Measurements from ENCODE around the gene KIAA1328. TPM values are rescaled to one million over a fixed set of nuclear protein-coding genes. Genes with fewer than 3 reads are reported as not detected.
A peak's percentile ranks its signal among the peaks of the same experiment; 100 is the strongest.

The KIAA1328 gene
- total RNA-seq, 2 donors from 2014 or later = 4.3 to 6.6 TPM

DNA sequence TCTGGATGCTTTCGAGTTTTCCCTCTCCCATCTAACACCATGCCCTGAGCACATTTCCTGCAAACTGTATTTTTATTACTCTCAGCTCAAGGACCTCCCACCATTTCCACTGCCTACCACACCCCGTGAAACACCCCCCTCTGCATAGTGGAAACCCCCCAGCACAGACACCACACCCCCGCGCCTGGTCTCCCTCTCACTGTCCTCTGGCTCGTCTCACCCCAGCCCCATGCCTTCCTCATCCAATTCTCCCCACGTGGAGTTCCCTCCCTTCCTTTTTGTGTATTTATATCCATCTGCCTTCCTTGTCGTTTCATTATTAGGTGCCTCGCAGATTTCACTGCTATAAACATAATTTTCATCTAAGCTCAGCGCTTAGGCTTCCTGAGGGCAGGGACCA, 429.2 kb downstream of the KIAA1328 start:
- intact Hi-C loops (cut with DNase I, micrococcal nuclease) = no loop called here
- ATAC-seq = no peak

DNA sequence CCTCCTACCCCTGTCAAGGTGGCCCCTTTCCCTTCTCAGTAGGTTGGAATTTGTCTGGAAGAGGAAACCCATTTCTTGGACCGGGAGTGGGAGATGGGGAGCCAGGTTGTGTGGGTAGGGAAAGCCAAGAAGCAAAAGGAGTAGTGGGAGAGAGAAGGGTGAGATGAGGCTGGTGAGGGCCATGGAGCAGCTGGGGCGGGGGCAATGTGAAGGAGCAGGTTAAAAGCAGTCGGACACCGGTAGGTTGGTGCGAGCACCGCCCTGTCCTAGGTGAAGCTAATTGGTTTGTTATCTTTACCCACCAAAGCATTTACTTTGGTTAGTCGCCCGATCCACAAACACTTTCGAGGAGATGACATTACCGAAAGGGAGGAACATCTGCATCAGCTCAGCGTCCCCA, 429.9 kb downstream of the KIAA1328 start:
- ATAC-seq (no peak), DNase-seq (no peak)
- intact Hi-C loops (cut with DNase I, micrococcal nuclease) = no loop called here

More for the DNA sequence above, 429.2 kb downstream of the KIAA1328 start:
- DNase-seq = no peak

DNA sequence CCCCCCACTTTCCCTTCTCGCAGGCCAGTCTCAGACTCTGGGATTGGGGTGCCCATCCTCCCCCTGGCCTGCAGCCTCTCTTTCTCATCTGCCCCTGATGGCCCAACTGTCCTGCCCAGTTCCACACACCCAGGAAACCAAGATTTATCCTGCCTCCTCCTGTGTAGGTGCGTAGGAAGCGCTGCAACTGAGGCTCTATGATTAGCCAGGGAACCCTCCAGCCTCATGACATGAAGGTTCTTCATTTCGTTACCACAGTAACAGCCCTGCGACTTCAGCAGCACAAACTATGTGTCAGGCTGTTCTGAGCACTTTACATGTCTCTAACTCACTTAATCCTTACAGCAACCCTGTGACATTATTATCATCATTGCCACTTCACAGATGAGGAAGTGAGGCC, 430.8 kb downstream of the KIAA1328 start:
- DNase-seq (no peak), ATAC-seq (no peak)
- intact Hi-C loops (cut with DNase I, micrococcal nuclease) = no loop called here

DNA sequence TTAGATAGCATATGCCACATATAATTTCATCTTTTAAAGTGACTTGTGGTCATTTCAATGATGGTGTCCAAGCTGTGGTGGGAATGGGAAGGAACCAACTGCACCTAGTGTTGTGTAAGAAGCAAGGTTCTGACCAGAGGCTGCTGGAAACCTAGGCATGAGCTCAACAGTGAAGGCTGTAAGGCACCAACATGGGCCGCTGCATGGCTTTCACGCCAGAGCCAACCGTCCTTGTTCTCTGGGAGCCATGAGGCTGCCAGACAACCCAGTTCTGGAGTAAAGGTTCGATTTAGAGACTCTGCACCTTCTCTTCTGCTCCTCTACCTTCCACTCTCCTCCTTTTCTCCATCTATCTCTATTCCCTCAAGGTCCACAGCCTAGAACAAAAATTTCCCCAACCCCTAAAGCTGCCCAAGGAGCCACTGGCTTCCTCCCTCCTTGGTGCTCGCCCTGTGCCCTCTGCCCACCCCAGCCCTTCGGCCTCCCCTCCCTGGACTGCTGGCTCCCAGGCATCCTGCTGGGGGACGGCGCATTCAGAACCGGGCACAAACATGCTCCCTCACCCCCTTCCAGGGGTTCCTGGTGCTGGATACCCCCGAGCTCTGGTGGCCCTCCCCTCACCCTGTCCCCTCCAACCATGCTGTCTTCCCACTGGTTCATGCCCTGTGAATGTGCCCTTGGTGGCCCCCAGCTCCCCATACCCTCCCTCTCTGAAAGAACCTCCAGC, 431.6 kb downstream of the KIAA1328 start:
- intact Hi-C loops (cut with DNase I, micrococcal nuclease) = no loop called here
- DNase-seq (no peak), ATAC-seq (no peak)

DNA sequence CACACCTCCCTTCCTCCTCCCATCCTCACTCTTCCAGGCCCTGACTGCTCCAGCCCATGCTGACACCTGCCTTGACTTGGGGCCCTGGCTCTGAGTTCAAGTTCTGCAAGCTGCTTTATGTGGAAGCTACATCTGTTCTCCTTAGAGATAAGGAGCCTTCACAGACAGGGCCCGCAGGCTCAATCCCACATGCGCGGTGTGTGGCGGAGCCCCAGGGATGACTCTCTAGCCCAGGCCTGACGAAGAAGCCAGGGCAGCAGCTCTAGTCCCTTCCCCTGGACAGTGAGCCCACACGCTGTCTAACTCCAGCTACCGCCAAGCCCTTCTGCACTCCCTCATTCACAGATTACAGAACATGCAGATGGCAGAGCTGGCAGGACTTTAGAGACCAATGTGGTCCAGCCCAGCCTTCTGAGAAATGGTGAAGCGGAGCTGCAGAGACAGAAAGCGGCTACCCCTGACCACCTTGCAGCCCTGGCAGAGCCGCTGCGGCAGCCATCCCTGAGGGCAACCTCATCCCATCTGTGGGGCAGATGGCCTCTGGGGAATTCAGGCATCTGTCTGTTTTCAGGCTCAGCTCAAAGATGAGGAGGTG, 432.4 kb downstream of the KIAA1328 start:
- DNase-seq (no peak), ATAC-seq (no peak)
- intact Hi-C loops (cut with DNase I, micrococcal nuclease) = no loop called here

DNA sequence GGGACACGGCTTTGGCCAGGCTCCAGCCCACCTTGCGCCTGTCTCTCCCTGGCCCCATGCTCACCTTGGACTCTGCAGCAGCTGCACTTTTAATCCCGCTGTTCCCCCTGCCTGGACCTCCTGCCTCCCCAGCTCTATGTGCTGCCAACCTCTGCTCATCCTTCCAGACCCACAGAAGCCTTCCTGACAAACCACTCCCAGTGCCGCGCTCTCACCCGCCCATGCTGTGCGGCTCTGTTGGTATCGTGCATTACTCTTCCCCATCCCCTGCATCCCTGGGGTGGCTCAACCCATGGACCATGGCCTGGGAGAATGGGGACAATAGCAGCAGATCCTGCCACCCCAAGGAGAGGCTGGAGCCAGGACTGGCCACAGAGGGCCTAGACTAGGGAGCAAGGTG, 433.1 kb downstream of the KIAA1328 start:
- DNase-seq (no peak), ATAC-seq (no peak)
- intact Hi-C loops (cut with DNase I, micrococcal nuclease) = no loop called here

DNA sequence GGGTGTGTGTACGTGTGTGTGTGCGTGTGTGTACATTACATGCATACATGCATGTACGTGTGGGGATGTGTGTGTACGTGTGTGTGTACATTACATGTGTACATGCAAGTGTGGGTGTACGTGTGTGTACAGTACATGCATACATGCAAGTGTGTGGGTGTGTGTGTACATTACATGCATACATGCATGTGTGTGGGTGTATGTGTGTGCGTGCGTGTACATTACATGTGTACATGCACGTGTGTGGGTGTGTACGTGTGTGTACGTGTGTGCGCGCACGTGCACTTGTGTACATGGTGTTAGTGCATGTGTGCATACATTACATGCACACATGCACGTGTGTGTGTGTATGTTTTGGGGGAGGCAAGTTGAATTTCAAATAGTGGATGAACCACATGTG, 436.0 kb downstream of the KIAA1328 start:
- DNase-seq (no peak), ATAC-seq (no peak)
- intact Hi-C loops (cut with DNase I, micrococcal nuclease) = no loop called here

DNA sequence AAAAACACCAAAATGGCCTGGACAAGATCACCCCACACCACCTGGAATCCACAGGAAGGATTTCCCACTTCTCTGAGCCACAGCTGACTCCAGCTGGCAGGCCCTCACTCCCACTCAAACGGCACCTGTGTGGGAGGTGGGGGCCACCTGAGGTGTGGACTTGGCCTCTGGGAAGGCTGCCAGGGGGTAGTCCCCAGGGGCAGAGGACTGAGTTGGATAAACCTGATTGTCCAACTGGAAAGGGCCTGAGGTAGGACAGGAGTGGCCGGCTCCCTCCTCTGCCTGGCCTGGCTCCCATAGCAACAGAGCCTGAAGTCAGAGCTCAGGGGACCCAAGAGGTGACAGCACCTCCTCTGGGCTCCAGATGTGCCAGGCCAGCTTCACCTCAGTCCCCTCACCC, 436.5 kb downstream of the KIAA1328 start:
- DNase-seq (no peak), ATAC-seq (no peak)
- intact Hi-C loops (cut with DNase I, micrococcal nuclease) = no loop called here

DNA sequence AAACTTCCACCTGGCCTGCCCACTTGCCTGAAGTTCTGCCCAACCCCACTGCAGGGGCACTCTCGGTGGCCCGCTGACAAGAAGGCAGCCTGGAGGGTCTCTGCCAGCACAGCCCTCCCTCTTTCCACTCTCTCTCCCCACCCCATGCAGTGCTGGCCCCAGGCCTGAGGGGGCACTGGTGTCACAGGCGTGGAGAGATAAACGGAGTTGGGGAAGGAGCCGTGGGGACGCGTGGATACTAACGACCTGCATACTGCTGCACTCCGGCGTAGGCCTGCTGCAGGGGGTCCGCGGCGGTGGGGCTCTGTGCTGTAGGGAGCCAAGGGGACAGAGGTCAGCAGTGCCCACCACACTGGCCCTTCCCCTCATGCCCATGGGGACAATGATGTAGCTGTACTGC, 437.4 kb downstream of the KIAA1328 start:
- intact Hi-C loops (cut with DNase I, micrococcal nuclease) = no loop called here
- no peak for ATAC-seq
- no peak for DNase-seq

DNA sequence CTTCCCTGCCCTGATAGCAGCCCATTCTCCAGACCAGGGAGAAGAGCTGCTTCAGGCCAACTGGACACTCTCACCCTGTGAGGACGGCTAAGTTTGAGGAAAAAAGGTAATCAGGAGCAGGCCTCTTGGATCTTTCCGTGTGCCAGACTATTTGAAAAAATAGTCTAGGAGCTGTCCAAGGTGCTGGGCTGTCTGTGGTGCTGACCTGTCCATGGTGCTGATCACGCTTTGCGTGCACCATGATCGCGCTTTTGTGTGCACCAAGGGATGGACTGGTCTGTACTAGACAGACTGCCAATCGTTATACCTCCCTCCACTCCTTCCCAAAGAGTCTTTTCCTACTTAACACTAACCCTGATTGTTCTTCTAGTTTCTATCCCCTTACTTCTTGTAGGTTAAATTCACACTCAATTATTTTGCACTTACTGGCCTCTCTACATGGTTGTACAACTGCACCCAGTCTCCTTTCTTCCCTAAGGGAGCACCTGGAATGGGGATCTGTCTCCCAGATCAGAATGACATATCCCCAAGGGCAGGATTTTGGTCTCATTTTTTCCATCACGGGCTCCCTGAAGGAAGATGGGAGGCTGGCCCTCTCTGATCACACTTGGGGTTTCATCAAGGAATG, 441.2 kb downstream of the KIAA1328 start:
- intact Hi-C loops (cut with DNase I, micrococcal nuclease) = no loop called here
- ATAC-seq = peak; percentile 74
- peak in 1 of 2 donors; percentile 59 for DNase-seq

DNA sequence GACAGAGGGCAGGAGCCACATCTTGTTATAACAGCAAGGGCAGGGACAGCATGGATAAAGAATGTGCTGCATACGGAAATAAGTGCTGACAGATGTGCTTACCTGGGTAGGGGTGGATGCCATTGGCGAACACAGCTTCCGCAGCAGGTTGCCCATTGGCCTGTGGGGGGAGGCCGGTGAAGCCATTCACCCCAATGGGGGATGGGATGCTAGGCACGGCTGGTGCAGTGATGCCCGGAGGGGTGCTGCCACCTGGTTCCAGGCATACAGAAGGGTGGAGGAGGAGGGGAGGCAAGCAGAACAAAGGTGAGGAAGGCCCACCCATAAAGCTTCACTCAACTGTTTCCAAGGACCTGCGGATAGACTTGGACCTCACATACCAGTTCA, 441.7 kb downstream of the KIAA1328 start:
- intact Hi-C loops (cut with DNase I, micrococcal nuclease) = no loop called here
- DNase-seq (no peak), ATAC-seq (no peak)

DNA sequence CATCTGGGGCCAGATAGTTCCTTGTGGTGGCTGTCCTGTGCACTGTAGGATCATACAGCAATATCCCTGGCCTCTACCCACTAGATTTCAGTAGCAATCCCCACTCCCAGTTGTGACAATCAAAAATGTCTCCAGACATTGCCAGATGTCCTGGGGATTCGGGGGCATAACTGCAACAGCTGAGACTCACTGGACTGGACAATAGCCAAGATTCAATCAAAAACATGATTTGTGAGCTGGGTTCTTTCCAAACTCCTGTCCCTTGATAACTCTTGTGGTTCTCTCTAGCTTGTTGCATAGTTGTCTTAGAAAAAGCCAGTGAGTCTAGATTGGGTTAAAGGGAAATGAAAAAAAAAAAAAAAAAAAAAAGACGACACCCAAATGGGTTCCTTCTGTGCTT, 443.3 kb downstream of the KIAA1328 start:
- ATAC-seq = no peak
- intact Hi-C loops (cut with DNase I, micrococcal nuclease) = no loop called here

DNA sequence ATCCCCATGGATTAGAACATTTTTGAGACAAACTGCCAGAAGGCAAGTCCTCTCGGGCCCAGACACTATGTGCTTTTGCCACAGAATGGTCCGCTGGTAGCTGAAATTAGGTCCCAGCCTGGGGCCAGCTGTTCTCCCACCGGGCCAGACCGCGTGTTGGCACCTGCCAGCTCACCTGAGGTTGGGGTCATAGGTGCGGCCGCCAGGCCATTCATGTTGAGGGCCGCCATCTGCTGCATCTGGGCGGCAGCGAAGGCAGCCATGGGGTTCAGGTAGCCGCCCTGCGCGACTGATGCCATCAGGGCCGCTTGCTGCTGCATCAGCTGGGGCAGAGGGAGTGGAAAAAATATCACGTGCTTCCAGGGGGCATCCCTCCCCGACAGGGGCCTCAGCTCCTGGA, 443.9 kb downstream of the KIAA1328 start:
- ATAC-seq = no peak
- DNase-seq = no peak
- intact Hi-C loops (cut with DNase I, micrococcal nuclease) = no loop called here

More for the DNA sequence above, 443.3 kb downstream of the KIAA1328 start:
- no peak for DNase-seq

DNA sequence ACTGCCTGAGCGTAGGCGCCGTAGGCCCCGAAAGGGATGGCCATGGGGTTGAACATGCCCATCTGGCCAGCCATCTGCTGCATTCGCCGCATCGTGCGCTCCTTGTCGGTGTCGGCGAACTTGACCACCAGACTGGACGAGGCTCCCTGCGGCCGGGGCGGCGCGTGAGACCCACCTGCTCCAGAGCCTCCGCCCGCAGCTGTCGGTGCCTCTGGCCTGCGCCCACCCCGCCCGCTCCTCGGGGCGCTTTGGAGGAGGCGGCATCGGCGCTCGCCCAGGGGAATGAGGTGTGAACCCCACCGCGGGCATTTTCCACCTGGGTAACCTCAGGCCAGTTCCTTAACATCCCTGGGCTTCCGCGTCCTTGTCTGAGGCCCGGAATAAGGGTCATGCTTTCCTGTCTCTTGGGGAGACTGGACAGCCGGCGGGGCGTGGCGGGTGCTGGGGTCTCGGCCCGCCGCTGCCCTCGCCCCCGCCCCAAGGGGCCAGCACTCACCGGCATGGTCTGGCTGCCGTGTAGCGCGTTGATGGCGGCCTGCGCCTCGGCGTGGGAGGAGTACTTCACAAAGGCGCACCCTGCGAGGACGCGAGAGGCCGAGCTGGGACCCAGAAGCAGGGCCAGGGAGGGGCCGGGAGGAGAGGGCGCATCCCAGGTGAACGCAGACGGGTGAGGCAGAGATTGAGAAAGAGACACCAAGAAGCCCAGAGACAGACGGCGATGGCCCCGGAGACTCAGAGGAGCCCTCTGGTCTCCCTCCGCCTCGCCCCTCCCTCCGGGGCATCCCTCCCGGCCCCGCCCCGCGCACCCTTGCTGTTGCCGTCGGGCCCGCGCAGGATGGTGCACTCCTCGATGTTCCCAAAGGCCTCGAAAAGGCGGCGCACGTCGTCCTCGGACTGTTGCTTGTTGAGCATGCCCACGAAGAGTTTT, 445.6 kb downstream of the KIAA1328 start:
- no peak for DNase-seq
- ATAC-seq = no peak
- intact Hi-C loops (cut with DNase I, micrococcal nuclease) = no loop called here

DNA sequence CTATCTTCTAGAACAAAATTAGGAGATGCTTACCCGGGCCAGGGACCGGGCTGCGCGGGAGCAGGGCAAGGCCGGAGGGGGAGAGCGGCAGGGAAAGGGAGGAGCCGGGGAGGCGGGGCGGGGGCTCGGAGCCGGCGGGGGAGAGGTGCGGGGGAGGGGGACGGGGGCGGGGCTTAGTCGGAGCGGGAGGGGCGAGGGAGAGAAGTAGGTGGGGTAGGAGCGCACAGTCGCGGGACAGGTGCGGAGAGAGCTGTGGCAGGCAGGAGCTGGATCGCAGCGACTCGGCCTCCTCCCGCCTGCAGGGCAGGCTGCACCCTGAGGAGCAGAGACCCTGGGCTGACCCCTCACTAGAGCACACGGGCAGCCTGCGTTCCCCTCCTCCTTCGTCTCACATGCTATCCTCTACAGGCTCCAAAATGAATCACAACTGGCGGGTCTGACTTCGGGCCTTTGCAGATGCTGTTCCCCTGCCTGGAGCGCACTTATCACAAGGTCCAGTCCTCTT, 446.4 kb downstream of the KIAA1328 start:
- ATAC-seq = no peak
- no peak for DNase-seq
- intact Hi-C loops (cut with DNase I, micrococcal nuclease) = no loop called here

DNA sequence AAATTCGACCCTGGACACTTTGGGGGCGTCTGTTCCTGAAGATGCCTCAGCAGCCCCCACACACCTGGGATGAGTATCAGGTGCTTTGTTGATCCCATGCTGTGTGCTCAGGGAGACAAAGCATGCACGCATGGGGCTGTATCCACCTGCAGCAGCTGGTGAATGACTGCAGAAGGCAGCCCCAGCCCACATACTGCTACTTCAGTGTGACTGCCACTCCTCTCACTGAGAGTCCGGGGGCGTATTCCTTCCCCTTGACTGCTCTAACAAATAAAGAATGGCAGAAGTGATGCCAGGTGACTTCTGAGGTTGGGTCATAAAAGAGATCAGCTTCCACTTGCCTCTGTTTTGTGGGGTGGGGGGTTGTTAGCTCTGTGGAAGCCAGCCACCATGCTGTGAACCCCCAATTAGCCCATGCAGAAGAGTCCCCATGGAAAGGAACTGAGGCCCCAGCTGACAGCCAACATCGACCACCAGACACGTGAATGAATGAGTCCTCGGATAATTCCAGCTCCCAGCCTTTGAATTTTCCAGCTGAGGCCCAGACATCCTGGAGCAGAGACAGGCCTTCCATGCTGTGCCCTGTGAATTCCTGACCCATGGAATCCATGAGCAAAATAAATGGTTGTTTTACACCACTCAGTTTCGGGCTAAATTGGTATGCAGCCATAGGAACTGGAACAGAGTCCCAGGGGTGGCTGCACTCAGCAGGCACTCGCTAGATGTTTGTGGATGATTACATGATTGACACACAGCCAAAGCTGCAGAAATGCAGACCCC, 447.4 kb downstream of the KIAA1328 start:
- DNase-seq (no peak), ATAC-seq (no peak)
- intact Hi-C loops (cut with DNase I, micrococcal nuclease) = no loop called here

DNA sequence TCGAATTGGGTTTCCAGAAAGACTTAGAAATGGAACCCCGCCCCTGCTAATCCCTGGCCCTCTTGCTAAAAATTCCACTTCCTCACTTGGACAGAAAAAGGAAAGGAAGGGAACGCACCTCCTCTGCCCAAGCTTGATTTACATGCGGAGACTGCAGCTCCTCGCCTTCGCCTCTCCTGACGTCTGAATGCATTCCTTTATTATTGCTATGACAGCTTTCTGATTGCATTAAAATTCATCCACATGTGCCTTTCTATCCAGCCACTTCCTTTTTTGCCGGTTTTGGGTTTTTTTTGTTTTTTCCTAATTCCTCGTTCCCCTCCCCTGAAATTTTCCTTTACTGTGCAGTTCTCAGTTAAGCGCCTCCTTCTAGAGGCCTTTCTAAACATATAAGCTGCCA, 448.9 kb downstream of the KIAA1328 start:
- DNase-seq = no peak
- intact Hi-C loops (cut with DNase I, micrococcal nuclease) = no loop called here
- ATAC-seq = no peak

Data from left colon (tissue), 2 donors.